Stimulated activated CD4-positive, alpha-beta T cell treated with anti-CD3 and anti-CD28 coated beads, Interleukin-15, amount 100 ng/mL, for 48 hours (primary cell): ENCODE measurements around the gene ARL9.
A peak's percentile ranks its signal among the peaks of the same experiment; 100 is the strongest.

Experiments used
- DNase-seq, 2 donors: peaks; one replicate each; pipeline ENCODE4 v3.0.0-alpha.2; 2020; ENCODE audit warnings: low read depth in 2 of 2

ARL9 gene

GRCh38 chr4:56505269-56506130 lies at the start of gene ARL9:
Gene ARL9, plus strand, starts transcription at chr4:56505791. Its CDS starts 72 bp downstream, at chr4:56505863.
- peak; percentile 36 to 38 for DNase-seq

GRCh38 chr4:56460085-56460484 lies 45.5 kb upstream of the ARL9 start:
- DNase-seq, result no peak

- no peak for DNase-seq
Observed at GRCh38 chr4:56462157-56462556, 43.4 kb upstream of the ARL9 start.

- DNase-seq, result no peak
Observed at GRCh38 chr4:56463711-56464110, 41.9 kb upstream of the ARL9 start.

- no peak for DNase-seq
Observed at GRCh38 chr4:56464581-56464980, 41.0 kb upstream of the ARL9 start.

GRCh38 chr4:56465599-56466295 lies 39.8 kb upstream of the ARL9 start:
- DNase-seq, result no peak

GRCh38 chr4:56466296-56466761 lies 39.3 kb upstream of the ARL9 start:
- peak in 1 of 2 donors; percentile 11 for DNase-seq

GRCh38 chr4:56466910-56467283 lies 38.7 kb upstream of the ARL9 start:
- DNase-seq, result no peak

GRCh38 chr4:56467284-56468096 lies 38.1 kb upstream of the ARL9 start, which contains the start of gene SRP72:
Gene SRP72, plus strand, starts transcription at chr4:56467617. Its CDS starts 19 bp downstream, at chr4:56467636.
- peak; percentile 81 to 85 for DNase-seq

GRCh38 chr4:56468097-56468422 lies 37.5 kb upstream of the ARL9 start:
- no peak for DNase-seq

- no peak for DNase-seq
Observed at GRCh38 chr4:56469489-56470210, 35.9 kb upstream of the ARL9 start.

- no peak for DNase-seq
Observed at GRCh38 chr4:56475917-56476316, 29.7 kb upstream of the ARL9 start.

GRCh38 chr4:56477192-56477702 lies 28.3 kb upstream of the ARL9 start:
- no peak for DNase-seq

GRCh38 chr4:56480691-56481090 lies 24.9 kb upstream of the ARL9 start:
- no peak for DNase-seq

GRCh38 chr4:56496241-56496640 lies 9.3 kb upstream of the ARL9 start:
- DNase-seq, result no peak

GRCh38 chr4:56511098-56511497 lies 5.5 kb downstream of the ARL9 start:
- DNase-seq, result no peak

GRCh38 chr4:56512166-56512565 lies 6.6 kb downstream of the ARL9 start:
- no peak for DNase-seq

- DNase-seq, result no peak
Observed at GRCh38 chr4:56513517-56513916, 7.9 kb downstream of the ARL9 start.

GRCh38 chr4:56530269-56531148 lies 24.9 kb downstream of the ARL9 start:
- DNase-seq, result peak; percentile 75 to 80

GRCh38 chr4:56531149-56531770 lies 25.7 kb downstream of the ARL9 start:
- DNase-seq, result no peak
